ENCODE measurements around the gene GANC.

The GANC gene

DNA sequence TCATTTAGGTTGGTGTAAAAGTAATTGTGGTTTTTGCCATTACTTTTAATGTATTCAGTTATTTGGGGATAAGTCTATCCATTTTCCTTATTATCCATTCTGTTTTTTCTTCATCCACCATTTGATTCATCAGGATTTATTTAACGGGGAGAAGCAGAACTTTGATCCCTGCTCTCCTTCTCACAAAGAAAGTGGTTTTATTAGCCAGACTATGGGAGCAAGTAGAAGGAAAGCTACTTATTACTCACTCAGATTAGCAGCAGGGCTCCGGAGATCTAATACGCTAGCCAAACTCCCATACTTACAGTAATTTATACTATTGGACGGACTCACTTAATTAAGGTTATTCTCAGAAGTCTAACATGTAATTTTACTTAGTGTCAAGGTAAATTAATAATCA lies 14.9 kb downstream of the GANC start:
- H3K27ac ChIP-seq (ENCODE audit: extremely low read depth, low read depth, low read length): no peak overlapping the region
- no peaks in the 10 kb centered on the region for H3K4me1 ChIP-seq (ENCODE audit: control insufficient read depth, insufficient read depth, low read length)
- TF ChIP-seq CTCF (tag by site-specific recombination; IDR thresholded peaks at IDR 0.05) (no peak), ZNF175 (tag by site-specific recombination; IDR thresholded peaks at IDR 0.05) (no peak), ZSCAN23 (tag by site-specific recombination; IDR thresholded peaks at IDR 0.05) (no peak), ZSCAN4 (tag by site-specific recombination; IDR thresholded peaks at IDR 0.05) (no peak), ZNF214 (tag by site-specific recombination; IDR thresholded peaks at IDR 0.05; ENCODE audit: borderline replicate concordance) (no peak), ZNF449 (tag by site-specific recombination; IDR thresholded peaks at IDR 0.05) (no peak), ZNF791 (tag by site-specific recombination; IDR thresholded peaks at IDR 0.05) (no peak), ZNF558 (tag by site-specific recombination; IDR thresholded peaks at IDR 0.05) (no peak), AEBP2 (tag by site-specific recombination; IDR thresholded peaks at IDR 0.05; ENCODE audit: borderline replicate concordance) (no peak), ZBTB44 (tag by site-specific recombination; IDR thresholded peaks at IDR 0.05) (no peak), ZNF404 (tag by site-specific recombination; IDR thresholded peaks at IDR 0.05) (no peak)
- TF ChIP-seq, protein P1, sequence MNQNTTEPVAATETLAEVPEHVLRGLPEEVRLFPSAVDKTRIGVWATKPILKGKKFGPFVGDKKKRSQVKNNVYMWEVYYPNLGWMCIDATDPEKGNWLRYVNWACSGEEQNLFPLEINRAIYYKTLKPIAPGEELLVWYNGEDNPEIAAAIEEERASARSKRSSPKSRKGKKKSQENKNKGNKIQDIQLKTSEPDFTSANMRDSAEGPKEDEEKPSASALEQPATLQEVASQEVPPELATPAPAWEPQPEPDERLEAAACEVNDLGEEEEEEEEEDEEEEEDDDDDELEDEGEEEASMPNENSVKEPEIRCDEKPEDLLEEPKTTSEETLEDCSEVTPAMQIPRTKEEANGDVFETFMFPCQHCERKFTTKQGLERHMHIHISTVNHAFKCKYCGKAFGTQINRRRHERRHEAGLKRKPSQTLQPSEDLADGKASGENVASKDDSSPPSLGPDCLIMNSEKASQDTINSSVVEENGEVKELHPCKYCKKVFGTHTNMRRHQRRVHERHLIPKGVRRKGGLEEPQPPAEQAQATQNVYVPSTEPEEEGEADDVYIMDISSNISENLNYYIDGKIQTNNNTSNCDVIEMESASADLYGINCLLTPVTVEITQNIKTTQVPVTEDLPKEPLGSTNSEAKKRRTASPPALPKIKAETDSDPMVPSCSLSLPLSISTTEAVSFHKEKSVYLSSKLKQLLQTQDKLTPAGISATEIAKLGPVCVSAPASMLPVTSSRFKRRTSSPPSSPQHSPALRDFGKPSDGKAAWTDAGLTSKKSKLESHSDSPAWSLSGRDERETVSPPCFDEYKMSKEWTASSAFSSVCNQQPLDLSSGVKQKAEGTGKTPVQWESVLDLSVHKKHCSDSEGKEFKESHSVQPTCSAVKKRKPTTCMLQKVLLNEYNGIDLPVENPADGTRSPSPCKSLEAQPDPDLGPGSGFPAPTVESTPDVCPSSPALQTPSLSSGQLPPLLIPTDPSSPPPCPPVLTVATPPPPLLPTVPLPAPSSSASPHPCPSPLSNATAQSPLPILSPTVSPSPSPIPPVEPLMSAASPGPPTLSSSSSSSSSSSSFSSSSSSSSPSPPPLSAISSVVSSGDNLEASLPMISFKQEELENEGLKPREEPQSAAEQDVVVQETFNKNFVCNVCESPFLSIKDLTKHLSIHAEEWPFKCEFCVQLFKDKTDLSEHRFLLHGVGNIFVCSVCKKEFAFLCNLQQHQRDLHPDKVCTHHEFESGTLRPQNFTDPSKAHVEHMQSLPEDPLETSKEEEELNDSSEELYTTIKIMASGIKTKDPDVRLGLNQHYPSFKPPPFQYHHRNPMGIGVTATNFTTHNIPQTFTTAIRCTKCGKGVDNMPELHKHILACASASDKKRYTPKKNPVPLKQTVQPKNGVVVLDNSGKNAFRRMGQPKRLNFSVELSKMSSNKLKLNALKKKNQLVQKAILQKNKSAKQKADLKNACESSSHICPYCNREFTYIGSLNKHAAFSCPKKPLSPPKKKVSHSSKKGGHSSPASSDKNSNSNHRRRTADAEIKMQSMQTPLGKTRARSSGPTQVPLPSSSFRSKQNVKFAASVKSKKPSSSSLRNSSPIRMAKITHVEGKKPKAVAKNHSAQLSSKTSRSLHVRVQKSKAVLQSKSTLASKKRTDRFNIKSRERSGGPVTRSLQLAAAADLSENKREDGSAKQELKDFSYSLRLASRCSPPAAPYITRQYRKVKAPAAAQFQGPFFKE (tag by site-specific recombination; IDR thresholded peaks at IDR 0.05; ENCODE audit: borderline replicate concordance): no peak
- ChIA-PET CTCF (no interaction called here), POLR2A (no interaction called here)
- no peak overlapping the region for H3K4me3 ChIP-seq (ENCODE audit: low read depth, low read length)
- H3K36me3 ChIP-seq (ENCODE audit: control insufficient read depth in 2 of 2, insufficient read depth in 1 of 2, low read length in 2 of 2): peaks cover 0 to 21% of the 10 kb centered on the region in 2 experiments; a peak in 1 of 3 replicates
- no peaks in the 10 kb centered on the region for H3K9me3 ChIP-seq (ENCODE audit: control insufficient read depth, insufficient read depth, low read depth, low read length)
